HepG2 (cell line): ENCODE measurements around the gene PAM16. TPM values are rescaled to one million over a fixed set of nuclear protein-coding genes. Genes with fewer than 3 reads are reported as not detected.

ENCODE experiments used
- ELF4 ChIP-seq: sonication (generic); formaldehyde crosslinking; IDR thresholded peaks from 2 replicates; pipeline ENCODE4 v1.5.0; 2020; ENCODE audit warnings: missing genetic modification reagents, mild to moderate bottlenecking, moderate library complexity, borderline replicate concordance
- HDAC1 ChIP-seq: sonication (generic); formaldehyde crosslinking; IDR thresholded peaks from 2 replicates; pipeline ENCODE4 v1.5.1; 2020; ENCODE audit warnings: mild to moderate bottlenecking, missing genetic modification reagents
- HNRNPL ChIP-seq: fragments of 200-400 bp; formaldehyde crosslinking; IDR thresholded peaks from 2 replicates; pipeline ENCODE4 v1.6.1; 2017; ENCODE audit warnings: mild to moderate bottlenecking, low read depth, low read length
- REXO4 ChIP-seq: sonication (generic); formaldehyde crosslinking; IDR thresholded peaks from 2 replicates; pipeline ENCODE4 v1.8.0; 2022; ENCODE audit warnings: missing genetic modification reagents, mild to moderate bottlenecking, borderline replicate concordance
- RFX5 ChIP-seq: IDR thresholded peaks from 2 replicates; pipeline ENCODE4 v1.6.1; 2011; ENCODE audit warnings: low read depth, low read length, improper control_type of control experiment
- SOX5 ChIP-seq: IDR thresholded peaks from 2 replicates; pipeline ENCODE4 v1.6.1; 2016; ENCODE audit warnings: borderline replicate concordance
- TAF1 ChIP-seq: sonication (generic); formaldehyde crosslinking; IDR thresholded peaks from 2 replicates; pipeline ENCODE4 v1.4.0; 2020; ENCODE audit warnings: missing genetic modification reagents
- ZNF335 ChIP-seq: sonication (generic); formaldehyde crosslinking; IDR thresholded peaks from 2 replicates; pipeline ENCODE4 v1.4.0; 2020; ENCODE audit warnings: missing genetic modification reagents
- ZNF788 ChIP-seq: sonication (generic); formaldehyde crosslinking; IDR thresholded peaks from 2 replicates; pipeline ENCODE4 v1.5.0; 2020; ENCODE audit warnings: mild to moderate bottlenecking, missing genetic modification reagents, borderline replicate concordance
- polyA plus RNA-seq, 8 experiments: library from polyadenylated mRNA; depleted of rRNA in 3 of 8; stranded (reverse) in 7 of 8; unstranded in 1 of 8; fragments of >200 nt; fragmentation: Illumina TruSeq in 4 of 8; extraction: Trizol in 4 of 8; gene quantifications; 2 replicates each; pipeline versions ENCODE4 v1.2.1 to v1.2.3, GENCODE V29; 2011 to 2016; ENCODE audit warnings: low read depth in 4 of 8, missing spikeins in 1 of 8, mixed read lengths in 1 of 8; ENCODE audit not compliant: insufficient read depth in 1 of 8
- total RNA-seq, 5 experiments: library from RNA; depleted of rRNA; stranded (reverse); fragments of >200 nt; fragmentation: Illumina TruSeq; extraction: Trizol; gene quantifications; 2 replicates each; pipeline ENCODE4 v1.2.3, GENCODE V29; 2016; ENCODE audit warnings: low read depth in 1 of 5
- TF ChIP-seq, protein P1 (sequence below): IDR thresholded peaks from 2 replicates; pipeline ENCODE4 v1.6.1; 2016; ENCODE audit warnings: missing compliant biosample characterization, missing genetic modification reagents, borderline replicate concordance
- TF ChIP-seq, protein P2 (sequence below): sonication (generic); formaldehyde crosslinking; IDR thresholded peaks from 2 replicates; pipeline ENCODE4 v1.8.1; 2023; ENCODE audit warnings: missing genetic modification reagents, mild to moderate bottlenecking, borderline replicate concordance
- TF ChIP-seq, protein P3 (sequence below): sonication (generic); formaldehyde crosslinking; IDR thresholded peaks from 2 replicates; pipeline ENCODE4 v1.5.1; 2020; ENCODE audit warnings: mild to moderate bottlenecking, missing genetic modification reagents, borderline replicate concordance
- TF ChIP-seq, protein P4 (sequence below): sonication (generic); formaldehyde crosslinking; IDR thresholded peaks from 2 replicates; pipeline ENCODE4 v1.4.0; 2020; ENCODE audit warnings: missing genetic modification reagents, mild to moderate bottlenecking, borderline replicate concordance
- TF ChIP-seq, protein P5 (sequence below), 2 experiments: sonication (generic) in 1 of 2; formaldehyde crosslinking in 1 of 2; IDR thresholded peaks; 2 replicates each; pipeline versions ENCODE4 v1.5.1 to v1.6.1; 2011 to 2020; ENCODE audit warnings: borderline replicate concordance in 1 of 2, low read depth in 1 of 2, low read length in 1 of 2, mild to moderate bottlenecking in 1 of 2, missing genetic modification reagents in 1 of 2, moderate library complexity in 1 of 2

The PAM16 gene
- total and polyA plus RNA-seq, 2 of the 13 experiments (the other 11 are each of a cell fraction or from before 2014, with no cell fraction given) = 51.5 to 51.8 TPM

DNA sequence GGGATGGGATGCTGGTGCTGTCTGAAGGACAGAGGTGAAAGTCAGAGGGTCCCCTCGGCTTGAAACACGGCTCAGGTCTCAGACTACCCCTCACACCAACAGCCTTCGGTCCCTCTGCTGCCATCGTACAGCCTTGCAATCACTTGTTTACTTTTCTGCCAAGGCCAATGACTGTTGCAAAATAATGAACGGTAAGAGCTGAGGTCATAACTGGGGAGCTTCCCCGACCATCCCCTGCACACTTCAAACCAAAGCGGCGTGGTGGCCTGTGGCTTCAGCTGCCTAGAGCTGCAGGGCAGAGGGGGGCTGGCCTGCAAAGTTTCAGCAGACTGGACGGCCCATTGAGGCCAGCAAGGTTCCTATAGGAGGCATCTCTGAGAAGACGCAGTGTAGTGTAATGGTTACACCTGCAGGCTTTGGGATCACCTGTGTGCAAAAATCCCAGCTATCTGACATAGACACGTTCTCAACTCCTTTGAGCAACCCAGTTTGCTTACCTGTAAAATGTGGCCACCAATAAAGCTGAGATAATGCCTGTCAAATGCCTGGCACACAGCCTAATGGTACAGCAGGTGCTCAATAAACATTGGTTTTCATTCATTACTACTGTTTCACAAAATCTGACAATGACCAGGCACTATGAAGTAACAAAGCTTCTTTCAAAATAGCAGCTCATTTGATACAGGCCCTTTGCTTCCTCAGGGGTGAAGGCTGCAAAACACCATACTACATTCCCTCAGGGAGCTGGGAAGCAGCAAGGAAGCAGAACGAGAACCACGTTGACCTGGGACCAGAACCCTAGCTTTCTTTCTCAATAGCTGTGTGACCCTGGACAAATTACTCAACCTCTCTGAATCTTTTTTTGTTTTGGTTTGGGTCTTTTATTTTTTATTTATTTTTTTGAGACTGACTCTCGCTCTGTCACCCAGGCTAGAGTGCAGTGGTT, 5.0 kb downstream of the PAM16 start (continued):
- TF ChIP-seq, protein P1, sequence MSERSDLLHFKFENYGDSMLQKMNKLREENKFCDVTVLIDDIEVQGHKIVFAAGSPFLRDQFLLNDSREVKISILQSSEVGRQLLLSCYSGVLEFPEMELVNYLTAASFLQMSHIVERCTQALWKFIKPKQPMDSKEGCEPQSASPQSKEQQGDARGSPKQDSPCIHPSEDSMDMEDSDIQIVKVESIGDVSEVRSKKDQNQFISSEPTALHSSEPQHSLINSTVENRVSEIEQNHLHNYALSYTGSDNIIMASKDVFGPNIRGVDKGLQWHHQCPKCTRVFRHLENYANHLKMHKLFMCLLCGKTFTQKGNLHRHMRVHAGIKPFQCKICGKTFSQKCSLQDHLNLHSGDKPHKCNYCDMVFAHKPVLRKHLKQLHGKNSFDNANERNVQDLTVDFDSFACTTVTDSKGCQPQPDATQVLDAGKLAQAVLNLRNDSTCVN (CRISPR knock-in tag) = peak; percentile 54; the same call in 1 of the 2 replicates
- TF ChIP-seq TAF1 (CRISPR knock-in tag) (peak; percentile 15; the same call in 1 of the 2 replicates), SOX5 (CRISPR knock-in tag) (peak; percentile 83), ELF4 (CRISPR knock-in tag) (no peak), ZNF335 (CRISPR knock-in tag) (peak; percentile 69; the same call in 1 of the 2 replicates), REXO4 (CRISPR knock-in tag) (no peak), RFX5 (0 out of 2 replicates have a peak, but pooled peaks have one; percentile 21), HDAC1 (CRISPR knock-in tag) (peak; percentile 93), ZNF788 (CRISPR knock-in tag) (peak; percentile 59; the same call in 1 of the 2 replicates), HNRNPL (no peak)
- TF ChIP-seq, protein P2, sequence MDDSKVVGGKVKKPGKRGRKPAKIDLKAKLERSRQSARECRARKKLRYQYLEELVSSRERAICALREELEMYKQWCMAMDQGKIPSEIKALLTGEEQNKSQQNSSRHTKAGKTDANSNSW (CRISPR knock-in tag) = no peak; the same call in 1 of the 2 replicates
- TF ChIP-seq, protein P3, sequence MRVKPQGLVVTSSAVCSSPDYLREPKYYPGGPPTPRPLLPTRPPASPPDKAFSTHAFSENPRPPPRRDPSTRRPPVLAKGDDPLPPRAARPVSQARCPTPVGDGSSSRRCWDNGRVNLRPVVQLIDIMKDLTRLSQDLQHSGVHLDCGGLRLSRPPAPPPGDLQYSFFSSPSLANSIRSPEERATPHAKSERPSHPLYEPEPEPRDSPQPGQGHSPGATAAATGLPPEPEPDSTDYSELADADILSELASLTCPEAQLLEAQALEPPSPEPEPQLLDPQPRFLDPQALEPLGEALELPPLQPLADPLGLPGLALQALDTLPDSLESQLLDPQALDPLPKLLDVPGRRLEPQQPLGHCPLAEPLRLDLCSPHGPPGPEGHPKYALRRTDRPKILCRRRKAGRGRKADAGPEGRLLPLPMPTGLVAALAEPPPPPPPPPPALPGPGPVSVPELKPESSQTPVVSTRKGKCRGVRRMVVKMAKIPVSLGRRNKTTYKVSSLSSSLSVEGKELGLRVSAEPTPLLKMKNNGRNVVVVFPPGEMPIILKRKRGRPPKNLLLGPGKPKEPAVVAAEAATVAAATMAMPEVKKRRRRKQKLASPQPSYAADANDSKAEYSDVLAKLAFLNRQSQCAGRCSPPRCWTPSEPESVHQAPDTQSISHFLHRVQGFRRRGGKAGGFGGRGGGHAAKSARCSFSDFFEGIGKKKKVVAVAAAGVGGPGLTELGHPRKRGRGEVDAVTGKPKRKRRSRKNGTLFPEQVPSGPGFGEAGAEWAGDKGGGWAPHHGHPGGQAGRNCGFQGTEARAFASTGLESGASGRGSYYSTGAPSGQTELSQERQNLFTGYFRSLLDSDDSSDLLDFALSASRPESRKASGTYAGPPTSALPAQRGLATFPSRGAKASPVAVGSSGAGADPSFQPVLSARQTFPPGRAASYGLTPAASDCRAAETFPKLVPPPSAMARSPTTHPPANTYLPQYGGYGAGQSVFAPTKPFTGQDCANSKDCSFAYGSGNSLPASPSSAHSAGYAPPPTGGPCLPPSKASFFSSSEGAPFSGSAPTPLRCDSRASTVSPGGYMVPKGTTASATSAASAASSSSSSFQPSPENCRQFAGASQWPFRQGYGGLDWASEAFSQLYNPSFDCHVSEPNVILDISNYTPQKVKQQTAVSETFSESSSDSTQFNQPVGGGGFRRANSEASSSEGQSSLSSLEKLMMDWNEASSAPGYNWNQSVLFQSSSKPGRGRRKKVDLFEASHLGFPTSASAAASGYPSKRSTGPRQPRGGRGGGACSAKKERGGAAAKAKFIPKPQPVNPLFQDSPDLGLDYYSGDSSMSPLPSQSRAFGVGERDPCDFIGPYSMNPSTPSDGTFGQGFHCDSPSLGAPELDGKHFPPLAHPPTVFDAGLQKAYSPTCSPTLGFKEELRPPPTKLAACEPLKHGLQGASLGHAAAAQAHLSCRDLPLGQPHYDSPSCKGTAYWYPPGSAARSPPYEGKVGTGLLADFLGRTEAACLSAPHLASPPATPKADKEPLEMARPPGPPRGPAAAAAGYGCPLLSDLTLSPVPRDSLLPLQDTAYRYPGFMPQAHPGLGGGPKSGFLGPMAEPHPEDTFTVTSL (CRISPR knock-in tag) = peak; percentile 79
- TF ChIP-seq, protein P4, sequence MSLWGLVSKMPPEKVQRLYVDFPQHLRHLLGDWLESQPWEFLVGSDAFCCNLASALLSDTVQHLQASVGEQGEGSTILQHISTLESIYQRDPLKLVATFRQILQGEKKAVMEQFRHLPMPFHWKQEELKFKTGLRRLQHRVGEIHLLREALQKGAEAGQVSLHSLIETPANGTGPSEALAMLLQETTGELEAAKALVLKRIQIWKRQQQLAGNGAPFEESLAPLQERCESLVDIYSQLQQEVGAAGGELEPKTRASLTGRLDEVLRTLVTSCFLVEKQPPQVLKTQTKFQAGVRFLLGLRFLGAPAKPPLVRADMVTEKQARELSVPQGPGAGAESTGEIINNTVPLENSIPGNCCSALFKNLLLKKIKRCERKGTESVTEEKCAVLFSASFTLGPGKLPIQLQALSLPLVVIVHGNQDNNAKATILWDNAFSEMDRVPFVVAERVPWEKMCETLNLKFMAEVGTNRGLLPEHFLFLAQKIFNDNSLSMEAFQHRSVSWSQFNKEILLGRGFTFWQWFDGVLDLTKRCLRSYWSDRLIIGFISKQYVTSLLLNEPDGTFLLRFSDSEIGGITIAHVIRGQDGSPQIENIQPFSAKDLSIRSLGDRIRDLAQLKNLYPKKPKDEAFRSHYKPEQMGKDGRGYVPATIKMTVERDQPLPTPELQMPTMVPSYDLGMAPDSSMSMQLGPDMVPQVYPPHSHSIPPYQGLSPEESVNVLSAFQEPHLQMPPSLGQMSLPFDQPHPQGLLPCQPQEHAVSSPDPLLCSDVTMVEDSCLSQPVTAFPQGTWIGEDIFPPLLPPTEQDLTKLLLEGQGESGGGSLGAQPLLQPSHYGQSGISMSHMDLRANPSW (CRISPR knock-in tag) = no peak
- TF ChIP-seq, protein P5, sequence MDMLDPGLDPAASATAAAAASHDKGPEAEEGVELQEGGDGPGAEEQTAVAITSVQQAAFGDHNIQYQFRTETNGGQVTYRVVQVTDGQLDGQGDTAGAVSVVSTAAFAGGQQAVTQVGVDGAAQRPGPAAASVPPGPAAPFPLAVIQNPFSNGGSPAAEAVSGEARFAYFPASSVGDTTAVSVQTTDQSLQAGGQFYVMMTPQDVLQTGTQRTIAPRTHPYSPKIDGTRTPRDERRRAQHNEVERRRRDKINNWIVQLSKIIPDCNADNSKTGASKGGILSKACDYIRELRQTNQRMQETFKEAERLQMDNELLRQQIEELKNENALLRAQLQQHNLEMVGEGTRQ (IDR thresholded peaks at IDR 0.05; ENCODE audit: low read depth, low read length) = no peak
- TF ChIP-seq, protein P5 (CRISPR knock-in tag; IDR thresholded peaks at IDR 0.05; ENCODE audit: borderline replicate concordance) = no peak
